B cell (primary cell): ENCODE measurements around the gene B3GLCT. TPM values are rescaled to one million over a fixed set of nuclear protein-coding genes. Genes with fewer than 3 reads are reported as not detected.

Source experiments
- ATAC-seq: fragments of 200-7000 bp; cut with Tn5 transposase; one replicate; pipeline ENCODE4 v1.10.0; 2021; ENCODE audit warnings: low read depth, mild to moderate bottlenecking, moderate number of reproducible peaks, moderate library complexity
- CTCF ChIA-PET: fragments of 350-600 bp; sonication (Branson Sonifier 250); formaldehyde crosslinking; loops from one replicate; lab custom pipeline; 2021; ENCODE audit warnings: antibody characterized with exemption, inconsistent platforms; lab: Charles Lee
- POLR2A ChIA-PET: fragments of 350-600 bp; sonication (Branson Sonifier 250); formaldehyde crosslinking; loops from one replicate; lab custom pipeline; 2021; ENCODE audit warnings: antibody characterized with exemption; lab: Charles Lee
- DNase-seq: peaks from one replicate; pipeline ENCODE4 v3.0.0; 2013
- H2AFZ ChIP-seq: 2 replicates; pipeline ENCODE4 v1.6.1; 2012; ENCODE audit warnings: mild to moderate bottlenecking, low read depth, low read length; ENCODE audit not compliant: insufficient read depth, poor library complexity, severe bottlenecking
- H3K27ac ChIP-seq, 2 donors: 1 replicate in 1 of 2; 2 replicates in 1 of 2; pipeline ENCODE4 v1.5.1; 2012 to 2013; ENCODE audit warnings: low read length in 2 of 2, mild to moderate bottlenecking in 2 of 2, moderate library complexity in 1 of 2
- H3K27me3 ChIP-seq, 4 experiments: fragments of 200-600 bp in 1 of 4; sonication (generic) in 1 of 4; replicated peaks in 1 of 4; 1 replicate in 2 of 4; 2 replicates in 2 of 4; pipeline versions ENCODE4 v1.6.1 to v1.7.0; 2013 to 2016; ENCODE audit warnings: low read length in 3 of 4, mild to moderate bottlenecking in 2 of 4, mixed read lengths in 1 of 4, moderate library complexity in 1 of 4; ENCODE audit not compliant: insufficient read depth in 4 of 4, control insufficient read depth in 3 of 4; ENCODE audit errors: control extremely low read depth in 1 of 4
- H3K36me3 ChIP-seq, 2 experiments: replicated peaks in 1 of 2; 1 replicate in 1 of 2; 2 replicates in 1 of 2; pipeline versions ENCODE4 v1.6.1 to v1.7.1; 2013; ENCODE audit warnings: low read length in 1 of 2; ENCODE audit not compliant: insufficient read depth in 2 of 2, control insufficient read depth in 1 of 2; ENCODE audit errors: control extremely low read depth in 1 of 2, extremely low read depth in 1 of 2
- H3K4me1 ChIP-seq, 2 donors: fragments of 200-600 bp in 1 of 2; sonication (generic) in 1 of 2; 1 replicate in 1 of 2; 2 replicates in 1 of 2; pipeline versions ENCODE4 v1.5.1 to v1.6.1; 2013 to 2017; ENCODE audit warnings: low read length in 2 of 2; ENCODE audit not compliant: control insufficient read depth in 2 of 2, insufficient read depth in 2 of 2
- H3K4me2 ChIP-seq: replicated peaks from 2 replicates; pipeline ENCODE3; 2012; ENCODE audit warnings: mild to moderate bottlenecking, low read depth, low read length; ENCODE audit not compliant: poor library complexity, severe bottlenecking
- H3K4me3 ChIP-seq, 5 experiments: fragments of 200-600 bp in 1 of 5; sonication (generic) in 1 of 5; 1 replicate in 3 of 5; 2 replicates in 2 of 5; pipeline versions ENCODE4 v1.5.1 to v1.7.0; 2011 to 2016; ENCODE audit warnings: low read length in 4 of 5, mild to moderate bottlenecking in 4 of 5, low read depth in 2 of 5, control low read depth in 1 of 5, moderate library complexity in 1 of 5; ENCODE audit not compliant: insufficient read depth in 1 of 5; ENCODE audit errors: control extremely low read depth in 1 of 5, extremely low read depth in 1 of 5
- H3K79me2 ChIP-seq: fragments of 200-600 bp; sonication (generic); one replicate; pipeline ENCODE4 v1.6.0; 2016; ENCODE audit warnings: low read length; ENCODE audit not compliant: control insufficient read depth, insufficient read depth
- H3K9ac ChIP-seq: fragments of 200-600 bp; sonication (generic); 2 replicates; pipeline ENCODE4 v1.6.1; 2017; ENCODE audit warnings: mild to moderate bottlenecking, low read length, moderate library complexity
- H3K9me3 ChIP-seq, 3 donors: one replicate each; pipeline versions ENCODE4 v1.6.1 to v1.7.1; 2013; ENCODE audit warnings: low read length in 2 of 3; ENCODE audit not compliant: control insufficient read depth in 2 of 3, insufficient read depth in 1 of 3; ENCODE audit errors: control extremely low read depth in 1 of 3
- H4K20me1 ChIP-seq: 2 replicates; pipeline ENCODE4 v1.6.0; 2012; ENCODE audit warnings: mild to moderate bottlenecking, low read length; ENCODE audit not compliant: insufficient read depth, control insufficient read depth, poor library complexity, severe bottlenecking
- H3K27ac Mint-ChIP-seq: one replicate; pipeline ENCODE4 v1.8.0; 2021; ENCODE audit warnings: mixed read lengths
- H3K27me3 Mint-ChIP-seq: one replicate; pipeline ENCODE4 v1.8.0; 2021; ENCODE audit warnings: mixed read lengths
- H3K4me1 Mint-ChIP-seq: one replicate; pipeline ENCODE4 v1.8.0; 2021; ENCODE audit warnings: mixed read lengths
- H3K4me3 Mint-ChIP-seq: one replicate; pipeline ENCODE4 v1.8.0; 2021; ENCODE audit warnings: mixed read lengths
- H3K9me3 Mint-ChIP-seq: one replicate; pipeline ENCODE4 v1.8.0; 2022; ENCODE audit warnings: mixed read lengths; ENCODE audit not compliant: insufficient read depth
- EZH2 ChIP-seq: IDR thresholded peaks from 2 replicates; pipeline ENCODE4 v1.6.1; 2012; ENCODE audit warnings: borderline replicate concordance, low read depth, mild to moderate bottlenecking, moderate library complexity, low read length; ENCODE audit not compliant: insufficient read depth, poor library complexity, severe bottlenecking
- WGBS: methylation state at CpG from one replicate; pipeline ENCODE4 v1.1.5; 2013; ENCODE audit warnings: missing lambda C conversion rate; ENCODE audit not compliant: insufficient coverage; 5-methylcytosine and 5-hydroxymethylcytosine counted together
- intact Hi-C: fragments of 100-400 bp; cut with micrococcal nuclease; formaldehyde crosslinking; loops from one replicate; pipeline ENCODE4 v1.10.0; 2022
- polyA plus RNA-seq: library from polyadenylated mRNA; depleted of rRNA; stranded (reverse); fragments of >200 nt; gene quantifications from 2 replicates; pipeline ENCODE4 v1.2.3, GENCODE V29; 2012
- total RNA-seq, 2 donors: library from RNA; stranded (reverse); fragments of 120-200 nt in 1 of 2; gene quantifications; 1 replicate in 1 of 2; 2 replicates in 1 of 2; pipeline versions ENCODE4 v1.2.3 to v1.2.4, GENCODE V29; 2013 to 2022
- TF ChIP-seq, protein P1 (sequence below): fragments of 200-600 bp; IDR thresholded peaks from one replicate; pipeline ENCODE4 v1.8.0; 2022; ENCODE audit warnings: antibody characterized with exemption, mild to moderate bottlenecking

B3GLCT gene
- total and polyA plus RNA-seq, 2 donors (not counting 1 experiment from before 2014, with no cell fraction given): 1.4 to 6.2 TPM

- no peaks in the 10 kb centered on the region for H3K9me3 ChIP-seq
- peak overlapping the region in 4 of 5 experiments; percentile 59 to 77 (median 70) for H3K4me3 ChIP-seq
- peak overlapping the region; percentile 92 for H2AFZ ChIP-seq
- H3K79me2 ChIP-seq: peaks cover 5% of the 10 kb centered on the region
- H4K20me1 ChIP-seq: no peaks in the 10 kb centered on the region
- intact Hi-C loops: loop anchor here (2.0 kb wide), 1 partner anchor 1337 kb away; the partner anchor contains the start of gene N4BP2L2
- no peaks in the 10 kb centered on the region for H3K27me3 ChIP-seq
- POLR2A ChIA-PET: interaction anchor here (0.9 kb wide), 1 partner anchor 42 kb away, joined by 3 read pairs; no protein-coding TSS in a partner anchor
- CTCF ChIA-PET: interaction anchor here (0.7 to 2.7 kb wide), 4 partner anchors 12 to 213 kb away, joined by 3 to 11 read pairs (median 4); no protein-coding TSS in a partner anchor
- WGBS: 63% methylated on average over 6 of the region's 7 CpGs
- Mint-ChIP-seq H3K9me3 (no peaks in the 10 kb centered on the region), H3K27ac (peak overlapping the region; percentile 87), H3K4me1 (peaks cover 18% of the 10 kb centered on the region), H3K27me3 (no peaks in the 10 kb centered on the region), H3K4me3 (peak overlapping the region; percentile 88)
- peak overlapping the region; percentile 94 for H3K4me2 ChIP-seq
- H3K9ac ChIP-seq: peak overlapping the region; percentile 87
- DNase-seq: no peak
- no peak for TF ChIP-seq EZH2
- TF ChIP-seq, protein P1, sequence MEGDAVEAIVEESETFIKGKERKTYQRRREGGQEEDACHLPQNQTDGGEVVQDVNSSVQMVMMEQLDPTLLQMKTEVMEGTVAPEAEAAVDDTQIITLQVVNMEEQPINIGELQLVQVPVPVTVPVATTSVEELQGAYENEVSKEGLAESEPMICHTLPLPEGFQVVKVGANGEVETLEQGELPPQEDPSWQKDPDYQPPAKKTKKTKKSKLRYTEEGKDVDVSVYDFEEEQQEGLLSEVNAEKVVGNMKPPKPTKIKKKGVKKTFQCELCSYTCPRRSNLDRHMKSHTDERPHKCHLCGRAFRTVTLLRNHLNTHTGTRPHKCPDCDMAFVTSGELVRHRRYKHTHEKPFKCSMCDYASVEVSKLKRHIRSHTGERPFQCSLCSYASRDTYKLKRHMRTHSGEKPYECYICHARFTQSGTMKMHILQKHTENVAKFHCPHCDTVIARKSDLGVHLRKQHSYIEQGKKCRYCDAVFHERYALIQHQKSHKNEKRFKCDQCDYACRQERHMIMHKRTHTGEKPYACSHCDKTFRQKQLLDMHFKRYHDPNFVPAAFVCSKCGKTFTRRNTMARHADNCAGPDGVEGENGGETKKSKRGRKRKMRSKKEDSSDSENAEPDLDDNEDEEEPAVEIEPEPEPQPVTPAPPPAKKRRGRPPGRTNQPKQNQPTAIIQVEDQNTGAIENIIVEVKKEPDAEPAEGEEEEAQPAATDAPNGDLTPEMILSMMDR: no peak
- no peak for ATAC-seq
- H3K27ac ChIP-seq: no peak overlapping the region
- no peaks in the 10 kb centered on the region for H3K36me3 ChIP-seq
- H3K4me1 ChIP-seq: peaks cover 8 to 18% of the 10 kb centered on the region in 2 donors
These were observed 1.7 kb downstream of the B3GLCT start for GRCh38 chr13:31201341-31202031.

DNA sequence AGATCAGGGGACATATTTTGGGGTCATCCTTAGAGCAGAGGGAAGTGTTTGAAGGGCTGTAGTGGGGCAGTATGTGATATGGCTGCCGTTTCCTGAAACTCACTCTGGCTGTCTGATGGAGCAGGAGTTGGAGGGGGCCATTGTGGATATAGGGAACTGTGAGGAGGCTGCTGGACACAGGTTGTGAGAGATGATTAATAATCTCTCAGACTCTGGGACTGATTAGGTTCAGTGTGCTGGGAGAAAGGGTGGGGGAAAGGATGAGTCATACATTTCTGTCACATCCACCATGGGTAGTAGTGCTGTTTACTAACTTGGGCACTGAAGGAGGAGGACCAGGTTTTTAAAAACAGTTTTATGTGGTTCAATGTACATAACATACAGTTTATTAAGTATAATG, 4.8 kb downstream of the B3GLCT start:
- intact Hi-C loops: no loop called here
- Histone ChIP-seq H3K4me1 (peaks cover 5 to 11% of the 10 kb centered on the region in 2 donors), H4K20me1 (peaks cover 7% of the 10 kb centered on the region), H3K79me2 (peaks cover 11% of the 10 kb centered on the region), H3K9me3 (no peaks in the 10 kb centered on the region), H3K9ac (no peak overlapping the region), H3K4me2 (no peak overlapping the region), H3K36me3 (no peaks in the 10 kb centered on the region), H3K4me3 (no peak overlapping the region), H3K27me3 (no peaks in the 10 kb centered on the region), H2AFZ (no peak overlapping the region), H3K27ac (no peak overlapping the region)
- H3K27ac Mint-ChIP-seq: no peak overlapping the region
- POLR2A ChIA-PET: no interaction called here
- CTCF ChIA-PET: no interaction called here
- peaks cover 15% of the 10 kb centered on the region for H3K4me1 Mint-ChIP-seq
- no peaks in the 10 kb centered on the region for H3K9me3 Mint-ChIP-seq
- WGBS: 100% methylated on average over 1 of the region's 1 CpG
- no peaks in the 10 kb centered on the region for H3K27me3 Mint-ChIP-seq
- no peak for DNase-seq
- H3K4me3 Mint-ChIP-seq: no peak overlapping the region
- TF ChIP-seq, protein P1: no peak
- no peak for TF ChIP-seq EZH2
- ATAC-seq: no peak
